CD4-positive, alpha-beta T cell (primary cell): ENCODE results near the gene FAM120A. TPM values are rescaled to one million over a fixed set of nuclear protein-coding genes. Genes with fewer than 3 reads are reported as not detected.

Experiments
- ATAC-seq: fragments of 200-7000 bp; cut with Tn5 transposase; one replicate; pipeline ENCODE4 v1.10.0; 2022; ENCODE audit warnings: mild to moderate bottlenecking; ENCODE audit not compliant: poor library complexity
- CTCF ChIA-PET: fragments of 350-600 bp; sonication (Branson Sonifier 250); formaldehyde crosslinking; loops from one replicate; lab custom pipeline; 2021; ENCODE audit warnings: antibody characterized with exemption, inconsistent platforms; lab: Charles Lee
- POLR2A ChIA-PET: fragments of 350-600 bp; sonication (Branson Sonifier 250); formaldehyde crosslinking; loops from one replicate; lab custom pipeline; 2021; ENCODE audit warnings: antibody characterized with exemption, inconsistent platforms; lab: Charles Lee
- DNase-seq, 14 experiments: peaks; one replicate each; pipeline ENCODE4 v3.0.0-alpha.2; 2013 to 2020; ENCODE audit warnings: mixed read lengths in 2 of 14
- H3K27ac ChIP-seq, 2 donors: one replicate each; pipeline versions ENCODE4 v1.5.1 to v1.7.0; 2013; ENCODE audit warnings: low read length in 2 of 2, low read depth in 1 of 2, mild to moderate bottlenecking in 1 of 2
- H3K27me3 ChIP-seq, 2 experiments: 1 replicate in 1 of 2; 2 replicates in 1 of 2; pipeline versions ENCODE4 v1.6.1 to v1.7.0; 2013; ENCODE audit warnings: low read length in 2 of 2, control low read depth in 1 of 2, mild to moderate bottlenecking in 1 of 2, moderate library complexity in 1 of 2; ENCODE audit not compliant: insufficient read depth in 2 of 2, control insufficient read depth in 1 of 2
- H3K36me3 ChIP-seq: one replicate; pipeline ENCODE4 v1.6.1; 2013; ENCODE audit warnings: low read length, control low read depth; ENCODE audit not compliant: insufficient read depth
- H3K4me1 ChIP-seq: one replicate; pipeline ENCODE4 v1.6.1; 2013; ENCODE audit warnings: low read length, control low read depth; ENCODE audit not compliant: insufficient read depth
- H3K4me3 ChIP-seq: one replicate; pipeline ENCODE4 v1.5.1; 2013; ENCODE audit warnings: mild to moderate bottlenecking, low read length, moderate library complexity
- H3K9me3 ChIP-seq, 2 experiments: 1 replicate in 1 of 2; 2 replicates in 1 of 2; pipeline versions ENCODE4 v1.6.1 to v1.7.0; 2013; ENCODE audit warnings: low read length in 2 of 2, mild to moderate bottlenecking in 2 of 2, control low read depth in 1 of 2, moderate library complexity in 1 of 2; ENCODE audit not compliant: control insufficient read depth in 1 of 2, insufficient read depth in 1 of 2
- H3K27ac Mint-ChIP-seq: one replicate; pipeline ENCODE4 v1.8.0; 2020; ENCODE audit warnings: mixed read lengths
- H3K27me3 Mint-ChIP-seq: one replicate; pipeline ENCODE4 v1.8.0; 2021; ENCODE audit warnings: mixed read lengths
- H3K36me3 Mint-ChIP-seq: one replicate; pipeline ENCODE4 v1.8.0; 2021; ENCODE audit warnings: low read depth, mixed read lengths
- H3K4me1 Mint-ChIP-seq: one replicate; pipeline ENCODE4 v1.8.0; 2021; ENCODE audit warnings: low read depth, mixed read lengths
- H3K4me3 Mint-ChIP-seq: one replicate; pipeline ENCODE4 v1.8.0; 2020; ENCODE audit warnings: mild to moderate bottlenecking, mixed read lengths
- H3K9me3 Mint-ChIP-seq: one replicate; pipeline ENCODE4 v1.8.0; 2020; ENCODE audit warnings: mixed read lengths
- CTCF ChIP-seq: fragments of 200-600 bp; IDR thresholded peaks from one replicate; pipeline ENCODE4 v1.8.0; 2022; ENCODE audit warnings: antibody characterized with exemption, mild to moderate bottlenecking
- intact Hi-C, 2 experiments: fragments of 100-400 bp; cut with DNase I in 1 of 2; cut with micrococcal nuclease in 1 of 2; formaldehyde crosslinking; loops; one replicate each; pipeline versions ENCODE4 v1.15.1 to v1.9.0; 2023 to 2025; cut with DNase I, micrococcal nuclease
- total RNA-seq, 174 experiments: library from RNA in 2 of 174; stranded (reverse) in 2 of 174; gene quantifications; one replicate each; pipeline ENCODE4 v1.2.3 and lab custom pipeline; 2021 to 2026

Gene FAM120A
- total RNA-seq, 2 experiments from 2014 or later, result 46.5 to 51.7 TPM

- Histone ChIP-seq H3K27me3 (no peaks in the 10 kb centered on the region), H3K36me3 (peaks cover 88% of the 10 kb centered on the region), H3K27ac (no peak overlapping the region), H3K9me3 (no peaks in the 10 kb centered on the region), H3K4me1 (no peaks in the 10 kb centered on the region), H3K4me3 (no peak overlapping the region)
- DNase-seq (no peak), ATAC-seq (no peak)
- CTCF ChIA-PET, result interaction anchor here (1.1 kb wide), 1 partner anchor 35 kb away, joined by 3 read pairs; no protein-coding TSS in a partner anchor
- no peak for TF ChIP-seq CTCF
- Mint-ChIP-seq H3K36me3 (peaks cover 97% of the 10 kb centered on the region), H3K4me3 (no peak overlapping the region), H3K9me3 (no peaks in the 10 kb centered on the region), H3K27me3 (no peaks in the 10 kb centered on the region), H3K4me1 (no peaks in the 10 kb centered on the region), H3K27ac (no peak overlapping the region)
- POLR2A ChIA-PET, result no interaction called here
- intact Hi-C loops, result no loop called here
Observed at GRCh38 chr9:93531374-93531773, 79.9 kb downstream of the FAM120A start.

- ChIA-PET POLR2A (no interaction called here), CTCF (no interaction called here)
- intact Hi-C loops, result no loop called here
- Histone ChIP-seq H3K36me3 (peaks cover 87% of the 10 kb centered on the region), H3K27me3 (no peaks in the 10 kb centered on the region), H3K27ac (no peak overlapping the region), H3K9me3 (no peaks in the 10 kb centered on the region), H3K4me1 (no peaks in the 10 kb centered on the region), H3K4me3 (no peak overlapping the region)
- H3K27ac Mint-ChIP-seq, result no peak overlapping the region
- no peak overlapping the region for H3K4me3 Mint-ChIP-seq
- H3K27me3 Mint-ChIP-seq, result no peaks in the 10 kb centered on the region
- no peaks in the 10 kb centered on the region for H3K9me3 Mint-ChIP-seq
- no peak for ATAC-seq
- DNase-seq, result no peak
- no peak for TF ChIP-seq CTCF
- no peaks in the 10 kb centered on the region for H3K4me1 Mint-ChIP-seq
- H3K36me3 Mint-ChIP-seq, result peaks cover 97% of the 10 kb centered on the region
Observed at GRCh38 chr9:93532141-93532540, 80.7 kb downstream of the FAM120A start.

GRCh38 chr9:93533863-93534262 is 82.4 kb downstream of the FAM120A start:
- DNase-seq (no peak), ATAC-seq (no peak)
- Histone ChIP-seq H3K36me3 (peaks cover 77% of the 10 kb centered on the region), H3K9me3 (no peaks in the 10 kb centered on the region), H3K27ac (no peak overlapping the region), H3K27me3 (no peaks in the 10 kb centered on the region), H3K4me1 (no peaks in the 10 kb centered on the region), H3K4me3 (no peak overlapping the region)
- Mint-ChIP-seq H3K4me3 (no peak overlapping the region), H3K27me3 (no peaks in the 10 kb centered on the region), H3K4me1 (no peaks in the 10 kb centered on the region), H3K36me3 (peaks cover 86% of the 10 kb centered on the region), H3K9me3 (no peaks in the 10 kb centered on the region), H3K27ac (no peak overlapping the region)
- CTCF ChIA-PET, result no interaction called here
- TF ChIP-seq CTCF, result no peak
- POLR2A ChIA-PET, result no interaction called here
- intact Hi-C loops, result no loop called here
